NCI-H748 (cell line): ENCODE results near the gene RGS19.

Source experiments
- DNase-seq: peaks from one replicate; lab custom pipeline; 2025; ENCODE audit not compliant: unreplicated experiment; lab: John Stamatoyannopoulos, UW

Gene RGS19

GRCh38 chr20:64037498-64038213 lies 41.7 kb downstream of the RGS19 start:
- DNase-seq, result peak; percentile 52

GRCh38 chr20:64037199-64037497 lies 42.2 kb downstream of the RGS19 start:
- no peak for DNase-seq

GRCh38 chr20:64036346-64037198 lies 42.7 kb downstream of the RGS19 start:
- DNase-seq, result no peak

DNA sequence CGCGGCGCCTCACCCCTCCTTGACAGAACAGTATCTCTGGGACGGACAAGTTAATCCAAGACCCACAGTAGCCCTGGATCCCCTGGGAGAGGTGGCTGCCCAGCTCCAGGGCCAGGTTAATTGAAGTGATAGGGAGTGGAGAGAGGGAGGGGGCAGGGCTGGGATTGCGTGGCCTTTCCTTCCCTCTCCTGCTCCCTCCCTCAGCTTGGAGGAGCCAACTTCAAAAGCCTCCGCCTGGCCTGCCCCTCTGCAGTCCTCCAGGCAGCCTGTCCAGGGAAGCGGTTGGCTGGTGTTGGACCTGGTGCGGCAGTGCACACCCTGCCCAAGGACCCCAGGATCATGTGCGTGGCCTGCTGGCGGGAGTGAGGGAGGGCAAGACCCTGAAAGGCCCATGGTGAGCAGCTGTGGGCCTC lies 43.4 kb downstream of the RGS19 start, which contains the start of gene C20orf204:
Gene C20orf204, plus strand, starts transcription at position 250 of the 413 bp plus-strand sequence. Its CDS starts 142 bp downstream, at position 392.
- DNase-seq, result no peak

GRCh38 chr20:64035066-64035932 lies 44.0 kb downstream of the RGS19 start:
- no peak for DNase-seq

DNA sequence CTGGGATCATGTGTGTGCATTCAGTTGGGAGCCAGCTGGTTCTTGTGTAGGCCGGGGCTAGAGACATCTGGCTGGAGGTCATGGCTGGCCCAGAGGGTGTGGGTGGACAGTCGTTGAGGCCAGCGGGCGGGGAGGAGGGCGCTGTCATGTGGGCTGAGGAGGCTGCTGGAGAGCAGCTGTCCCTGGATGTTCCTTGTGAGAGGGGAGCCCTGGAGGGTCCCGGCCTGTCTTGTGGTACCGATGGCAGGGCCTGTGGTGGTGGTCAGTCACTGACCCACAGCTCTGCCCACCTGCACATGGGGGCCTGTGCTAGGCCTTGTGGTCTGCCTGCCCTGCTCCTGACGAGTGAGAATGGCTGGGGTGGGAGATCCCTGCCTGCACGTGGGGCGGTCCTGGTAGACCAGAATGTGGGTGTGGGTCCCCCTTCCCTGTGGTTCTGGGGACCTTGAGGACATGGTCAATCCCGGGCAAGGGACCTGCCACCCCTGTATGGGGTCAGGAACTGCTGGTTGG lies 45.3 kb downstream of the RGS19 start:
- no peak for DNase-seq

- DNase-seq, result no peak
Measured at GRCh38 chr20:64032706-64033624, 46.4 kb downstream of the RGS19 start.

- no peak for DNase-seq
Measured at GRCh38 chr20:64031822-64032314, 47.5 kb downstream of the RGS19 start.

DNA sequence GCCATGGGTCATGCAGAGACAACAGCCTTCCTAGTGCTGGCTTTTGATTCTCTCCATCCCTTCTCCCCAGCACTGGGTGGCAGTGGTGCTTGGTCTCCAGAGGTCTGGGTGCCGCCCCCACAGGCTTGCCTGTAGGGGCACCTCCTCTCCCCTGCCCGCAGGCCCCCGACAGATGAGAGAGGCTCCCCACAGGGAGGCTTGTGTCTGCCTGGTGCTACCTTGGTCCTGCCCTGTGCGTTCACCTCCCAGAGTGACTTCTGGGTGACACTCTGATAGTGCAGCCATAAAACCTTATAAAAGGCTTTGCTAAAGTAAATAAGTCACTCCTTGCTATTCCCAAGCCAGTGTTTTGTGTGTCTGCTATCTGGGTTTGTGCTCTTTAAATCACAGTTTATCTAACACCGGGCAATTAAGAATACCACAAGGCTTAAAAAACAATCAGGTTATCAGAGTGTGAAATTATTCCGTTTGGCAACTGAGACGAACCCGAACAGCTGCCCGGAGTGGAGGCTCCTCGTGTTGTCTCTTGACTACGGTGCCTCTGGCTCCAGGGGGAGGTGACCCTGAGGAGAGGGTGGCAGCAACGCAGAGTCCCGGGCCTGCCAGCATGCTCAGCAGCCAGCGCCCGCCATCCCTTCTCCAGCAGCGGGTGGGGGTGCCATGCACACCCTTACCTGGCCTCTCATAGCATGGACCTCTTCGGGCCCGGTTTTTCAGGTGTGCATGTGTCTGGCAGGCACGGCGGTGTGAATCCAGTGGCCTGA lies 48.8 kb downstream of the RGS19 start:
- DNase-seq, result no peak

GRCh38 chr20:64029293-64030117 lies 49.8 kb downstream of the RGS19 start:
- DNase-seq, result no peak

- no peak for DNase-seq
Measured at GRCh38 chr20:64027981-64028685, 51.2 kb downstream of the RGS19 start.

GRCh38 chr20:64025826-64026412 lies 53.4 kb downstream of the RGS19 start:
- DNase-seq, result no peak

GRCh38 chr20:64025101-64025825 lies 54.1 kb downstream of the RGS19 start:
- DNase-seq, result no peak

DNA sequence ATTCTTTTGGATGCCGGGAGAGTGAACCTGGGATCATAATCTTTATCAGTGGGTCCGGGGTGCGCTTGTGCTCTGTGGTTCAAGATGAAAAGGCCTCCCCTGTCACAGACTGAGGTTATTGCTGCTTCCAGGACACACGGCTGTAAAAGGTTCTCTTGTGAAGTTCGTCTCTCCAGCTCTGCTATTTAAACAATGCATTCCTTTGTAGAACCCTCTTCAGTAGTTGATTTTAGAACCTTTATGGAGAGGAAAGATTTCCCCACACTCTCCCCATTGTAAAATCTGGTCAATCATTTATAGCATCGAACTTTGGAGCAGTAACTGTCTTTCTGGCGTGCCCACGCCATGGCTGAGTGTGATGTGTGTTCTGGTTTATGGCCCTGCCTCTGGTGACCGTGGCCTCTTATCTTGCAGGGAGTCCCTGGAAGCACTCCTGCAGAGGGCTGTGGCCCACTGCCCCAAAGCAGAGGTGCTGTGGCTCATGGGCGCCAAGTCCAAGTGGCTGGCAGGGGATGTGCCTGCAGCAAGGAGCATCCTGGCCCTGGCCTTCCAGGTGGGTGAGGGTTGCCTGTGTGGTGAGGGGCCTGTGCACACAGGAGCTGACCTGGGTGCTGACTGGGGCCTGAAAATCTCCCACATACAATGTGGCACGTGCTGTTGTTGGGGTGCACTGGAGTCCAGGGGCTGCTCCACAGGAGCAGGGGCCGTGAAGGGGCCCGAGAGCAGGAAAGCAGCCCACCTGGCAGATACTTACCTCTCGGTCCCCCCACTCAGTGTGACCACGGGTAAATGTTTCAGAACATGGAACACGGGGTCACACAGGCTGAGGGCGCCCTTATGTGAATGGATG lies 55.0 kb downstream of the RGS19 start:
- no peak for DNase-seq

DNA sequence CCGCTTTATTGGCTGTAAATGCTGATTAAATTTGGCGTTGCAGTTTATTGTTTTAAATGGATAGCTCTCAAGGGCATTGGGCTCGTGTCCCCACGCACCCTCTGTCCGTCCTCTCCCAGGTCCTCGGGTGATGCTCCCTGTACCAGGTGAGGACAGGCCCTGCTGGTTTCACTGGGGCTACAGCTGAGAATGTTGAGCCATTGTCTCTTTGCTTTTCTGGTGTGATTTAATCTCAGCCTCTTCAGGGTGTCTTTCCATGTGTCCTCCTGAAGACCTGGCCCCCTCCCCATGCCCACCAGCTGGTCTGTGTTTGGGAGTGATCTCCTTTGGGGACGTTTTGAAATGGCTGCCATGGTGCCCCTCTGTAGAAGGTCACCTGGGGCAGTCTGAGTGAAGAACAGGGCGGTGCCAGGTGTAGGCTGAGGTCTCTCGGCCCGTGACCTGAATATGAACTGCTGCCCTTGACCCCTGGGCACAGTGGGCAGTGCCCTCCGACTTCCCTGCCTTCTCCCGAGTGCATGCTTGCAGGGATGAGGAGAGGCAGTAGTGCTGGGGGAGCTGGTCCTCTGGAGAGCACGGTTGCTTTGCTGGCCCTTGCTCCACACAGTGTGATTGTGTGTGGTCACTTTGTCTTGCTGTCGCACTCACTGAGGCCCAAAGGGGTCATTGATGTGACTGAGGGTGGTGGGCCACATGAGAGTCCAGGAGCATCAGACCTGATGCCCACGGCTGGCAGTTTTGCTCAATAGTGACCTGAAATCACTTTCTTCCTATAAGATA lies 55.8 kb downstream of the RGS19 start:
- DNase-seq, result no peak
